A673 (cell line): Measurements from ENCODE around the gene ZNF678. TPM values are rescaled to one million over a fixed set of nuclear protein-coding genes. Genes with fewer than 3 reads are reported as not detected.

Experiments
- BruUV-seq: library from RNA; stranded (reverse); fragments of 400-500 nt; replicated peaks from 2 replicates; lab custom pipeline; 2021; lab: Mats Ljungman, UMichigan
- CTCF ChIA-PET: fragments of 300-600 bp; sonication (Branson Sonifier 250); formaldehyde crosslinking; loops from one replicate; lab custom pipeline; 2022; ENCODE audit warnings: antibody characterized with exemption; lab: Charles Lee
- POLR2A ChIA-PET: fragments of 300-600 bp; sonication (Branson Sonifier 250); formaldehyde crosslinking; loops from one replicate; lab custom pipeline; 2022; ENCODE audit warnings: antibody characterized with exemption; ENCODE audit not compliant: low non-redundant PET; lab: Charles Lee
- DNase-seq: peaks from one replicate; pipeline ENCODE4 v3.0.0-alpha.2; 2015; ENCODE audit warnings: low spot score
- H3K27ac ChIP-seq: fragments of 200-600 bp; sonication (generic); 2 replicates; pipeline ENCODE4 v1.5.1; 2016; ENCODE audit warnings: mixed run types, low read depth, mild to moderate bottlenecking, mixed read lengths, antibody characterized with exemption, low read length; ENCODE audit not compliant: poor library complexity, severe bottlenecking
- H3K27me3 ChIP-seq: fragments of 200-600 bp; sonication (generic); replicated peaks from 2 replicates; pipeline ENCODE4 v1.6.1; 2017; ENCODE audit warnings: mixed run types, low read depth, mild to moderate bottlenecking, mixed read lengths, antibody characterized with exemption, low read length; ENCODE audit not compliant: insufficient read depth, poor library complexity
- H3K36me3 ChIP-seq: fragments of 200-600 bp; sonication (generic); 2 replicates; pipeline ENCODE4 v1.6.1; 2016; ENCODE audit warnings: mixed run types, mild to moderate bottlenecking, mixed read lengths, antibody characterized with exemption, low read length; ENCODE audit not compliant: insufficient read depth, poor library complexity, severe bottlenecking
- H3K4me1 ChIP-seq: fragments of 200-600 bp; sonication (generic); 2 replicates; pipeline ENCODE4 v1.6.1; 2017; ENCODE audit warnings: mixed run types, mild to moderate bottlenecking, mixed read lengths, antibody characterized with exemption, low read length; ENCODE audit not compliant: insufficient read depth, poor library complexity, severe bottlenecking
- H3K4me3 ChIP-seq: fragments of 200-600 bp; sonication (generic); 2 replicates; pipeline ENCODE4 v1.5.1; 2016; ENCODE audit warnings: low read depth, mixed run types, mild to moderate bottlenecking, mixed read lengths, low read length; ENCODE audit not compliant: poor library complexity, severe bottlenecking
- H3K9me3 ChIP-seq: fragments of 200-600 bp; sonication (generic); 2 replicates; pipeline ENCODE4 v1.6.1; 2016; ENCODE audit warnings: mixed run types, low read depth, mild to moderate bottlenecking, mixed read lengths, antibody characterized with exemption, low read length; ENCODE audit not compliant: poor library complexity, severe bottlenecking
- CTCF ChIP-seq: fragments of 300-800, 200-600 bp; sonication (generic); conservative IDR thresholded peaks from 2 replicates; pipeline ENCODE4 v1.5.1; 2017; ENCODE audit warnings: low read depth, mild to moderate bottlenecking, antibody characterized with exemption, low read length, moderate library complexity, mixed read lengths
- EZH2 ChIP-seq: fragments of 200-600 bp; sonication (generic); IDR thresholded peaks from 2 replicates; pipeline ENCODE4 v1.6.1; 2017; ENCODE audit warnings: borderline replicate concordance, low read depth, mild to moderate bottlenecking, mixed read lengths, antibody characterized with exemption, low read length; ENCODE audit not compliant: poor library complexity, severe bottlenecking
- intact Hi-C: fragments of 100-400 bp; cut with micrococcal nuclease; formaldehyde crosslinking; loops from one replicate; pipeline ENCODE4 v1.10.0; 2022; ENCODE audit not compliant: unreplicated experiment
- total RNA-seq: library from RNA; stranded (reverse); gene quantifications from 2 replicates; pipeline ENCODE4 v1.2.3, GENCODE V29; 2021

ZNF678 gene
- total RNA-seq, 1 experiment from 2014 or later = 10.2 TPM

- TF ChIP-seq EZH2 = no peak
- BruUV-seq = no TSS peak
Observed at GRCh38 chr1:227635596-227635995, 72.2 kb downstream of the ZNF678 start.

GRCh38 chr1:227654431-227654830 lies 91.1 kb downstream of the ZNF678 start:
- TF ChIP-seq EZH2 (no peak), CTCF (no peak)
- no peaks in the 10 kb centered on the region for H3K4me1 ChIP-seq
- intact Hi-C loops = no loop called here
- BruUV-seq = no TSS peak
- H3K36me3 ChIP-seq = peaks cover 27% of the 10 kb centered on the region
- H3K9me3 ChIP-seq = peaks cover 90% of the 10 kb centered on the region
- DNase-seq = no peak
- H3K4me3 ChIP-seq = no peak overlapping the region
- ChIA-PET POLR2A (no interaction called here), CTCF (no interaction called here)
- H3K27ac ChIP-seq = no peak overlapping the region
- no peaks in the 10 kb centered on the region for H3K27me3 ChIP-seq

More at GRCh38 chr1:227635596-227635995, 72.2 kb downstream of the ZNF678 start:
- no peaks in the 10 kb centered on the region for H3K36me3 ChIP-seq
- no peaks in the 10 kb centered on the region for H3K4me1 ChIP-seq
- intact Hi-C loops = no loop called here
- H3K27me3 ChIP-seq = no peaks in the 10 kb centered on the region
- H3K9me3 ChIP-seq = peaks cover 52% of the 10 kb centered on the region
- H3K27ac ChIP-seq = no peak overlapping the region
- no peak overlapping the region for H3K4me3 ChIP-seq
- POLR2A ChIA-PET = no interaction called here
- DNase-seq = no peak
- CTCF ChIA-PET = no interaction called here

GRCh38 chr1:227654858-227655752 lies 91.7 kb downstream of the ZNF678 start:
- H3K27me3 ChIP-seq = no peaks in the 10 kb centered on the region
- no TSS peak for BruUV-seq
- ChIA-PET CTCF (no interaction called here), POLR2A (no interaction called here)
- no peak for TF ChIP-seq CTCF
- TF ChIP-seq EZH2 = no peak
- no peak overlapping the region for H3K4me3 ChIP-seq
- peaks cover 89% of the 10 kb centered on the region for H3K9me3 ChIP-seq
- H3K27ac ChIP-seq = no peak overlapping the region
- DNase-seq = no peak
- no peaks in the 10 kb centered on the region for H3K4me1 ChIP-seq
- peaks cover 27% of the 10 kb centered on the region for H3K36me3 ChIP-seq
- intact Hi-C loops = no loop called here

- TF ChIP-seq CTCF = 0 out of 2 replicates have a peak, but pooled peaks have one; percentile 11
- TF ChIP-seq EZH2 = no peak
- Histone ChIP-seq H3K36me3 (peaks cover 2% of the 10 kb centered on the region), H3K27me3 (no peaks in the 10 kb centered on the region), H3K9me3 (peaks cover 90% of the 10 kb centered on the region), H3K27ac (no peak overlapping the region), H3K4me1 (no peaks in the 10 kb centered on the region), H3K4me3 (no peak overlapping the region)
- DNase-seq = no peak
- CTCF ChIA-PET = no interaction called here
- POLR2A ChIA-PET = no interaction called here
- no TSS peak for BruUV-seq
- intact Hi-C loops = no loop called here
Observed at GRCh38 chr1:227661495-227661894, 98.1 kb downstream of the ZNF678 start.
